Hepatocyte (in vitro differentiated cells): ENCODE results near the gene NDUFV1.

Source experiments
- EZH2 ChIP-seq: fragments of 200-600 bp; sonication (generic); IDR thresholded peaks from 2 replicates; pipeline ENCODE4 v1.6.1; 2016; ENCODE audit warnings: antibody characterized with exemption, mild to moderate bottlenecking, borderline replicate concordance
- EZH2phosphoT487 ChIP-seq: fragments of 200-600 bp; sonication (generic); IDR thresholded peaks from one replicate; pipeline ENCODE4 v1.6.1; 2018; ENCODE audit warnings: antibody characterized with exemption, mild to moderate bottlenecking, low read depth, moderate library complexity; ENCODE audit not compliant: unreplicated experiment, severe bottlenecking
- TF ChIP-seq, protein P1 (sequence below): fragments of 200-600 bp; sonication (generic); IDR thresholded peaks from 2 replicates; pipeline ENCODE4 v1.5.1; 2016; ENCODE audit warnings: antibody characterized with exemption, mild to moderate bottlenecking; ENCODE audit not compliant: poor library complexity

- TF ChIP-seq EZH2 (no peak), EZH2phosphoT487 (no peak)
- TF ChIP-seq, protein P1, sequence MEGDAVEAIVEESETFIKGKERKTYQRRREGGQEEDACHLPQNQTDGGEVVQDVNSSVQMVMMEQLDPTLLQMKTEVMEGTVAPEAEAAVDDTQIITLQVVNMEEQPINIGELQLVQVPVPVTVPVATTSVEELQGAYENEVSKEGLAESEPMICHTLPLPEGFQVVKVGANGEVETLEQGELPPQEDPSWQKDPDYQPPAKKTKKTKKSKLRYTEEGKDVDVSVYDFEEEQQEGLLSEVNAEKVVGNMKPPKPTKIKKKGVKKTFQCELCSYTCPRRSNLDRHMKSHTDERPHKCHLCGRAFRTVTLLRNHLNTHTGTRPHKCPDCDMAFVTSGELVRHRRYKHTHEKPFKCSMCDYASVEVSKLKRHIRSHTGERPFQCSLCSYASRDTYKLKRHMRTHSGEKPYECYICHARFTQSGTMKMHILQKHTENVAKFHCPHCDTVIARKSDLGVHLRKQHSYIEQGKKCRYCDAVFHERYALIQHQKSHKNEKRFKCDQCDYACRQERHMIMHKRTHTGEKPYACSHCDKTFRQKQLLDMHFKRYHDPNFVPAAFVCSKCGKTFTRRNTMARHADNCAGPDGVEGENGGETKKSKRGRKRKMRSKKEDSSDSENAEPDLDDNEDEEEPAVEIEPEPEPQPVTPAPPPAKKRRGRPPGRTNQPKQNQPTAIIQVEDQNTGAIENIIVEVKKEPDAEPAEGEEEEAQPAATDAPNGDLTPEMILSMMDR, result no peak
Measured at GRCh38 chr11:67627812-67628624, 21.3 kb downstream of the NDUFV1 start.
